DMS114 treated with DMSO at 0.1 percent for 48 hours (cell line): ENCODE data around the gene EIPR1.
"Not testable (repeated sequence)": the region's sequence is repeated elsewhere in the genome, so short reads cannot be mapped to it uniquely, and the experiment has no call there.

ENCODE experiments used
- DNase-seq: peaks from one replicate; lab custom pipeline; 2025; ENCODE audit not compliant: unreplicated experiment; lab: John Stamatoyannopoulos, UW

EIPR1 gene

DNA sequence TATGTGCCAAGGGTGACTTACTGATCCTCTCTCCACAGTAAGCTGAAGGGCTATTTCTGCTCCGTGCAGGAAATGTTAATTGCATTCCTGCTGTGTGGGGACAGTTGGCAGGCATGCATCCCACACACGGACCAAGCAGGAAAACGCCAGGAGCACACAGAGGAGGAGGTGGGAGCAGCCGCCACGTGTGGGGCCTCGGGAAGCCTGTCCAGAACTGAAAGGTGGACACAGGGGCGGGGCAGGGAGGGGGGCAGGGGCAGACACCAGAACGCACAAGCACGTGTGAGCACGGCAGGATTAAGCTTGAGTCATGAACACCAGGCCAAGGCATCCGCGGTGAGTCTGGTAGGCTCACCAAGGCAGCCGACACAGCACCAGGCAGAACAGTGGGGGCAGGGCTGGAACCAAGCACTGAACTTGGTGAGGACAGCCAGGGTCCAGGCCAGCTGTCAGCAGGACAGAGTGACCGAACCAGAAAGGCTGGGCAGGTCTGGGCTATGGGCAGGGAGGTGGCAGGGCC lies 177.1 kb downstream of the EIPR1 start:
- DNase-seq, result no peak

DNA sequence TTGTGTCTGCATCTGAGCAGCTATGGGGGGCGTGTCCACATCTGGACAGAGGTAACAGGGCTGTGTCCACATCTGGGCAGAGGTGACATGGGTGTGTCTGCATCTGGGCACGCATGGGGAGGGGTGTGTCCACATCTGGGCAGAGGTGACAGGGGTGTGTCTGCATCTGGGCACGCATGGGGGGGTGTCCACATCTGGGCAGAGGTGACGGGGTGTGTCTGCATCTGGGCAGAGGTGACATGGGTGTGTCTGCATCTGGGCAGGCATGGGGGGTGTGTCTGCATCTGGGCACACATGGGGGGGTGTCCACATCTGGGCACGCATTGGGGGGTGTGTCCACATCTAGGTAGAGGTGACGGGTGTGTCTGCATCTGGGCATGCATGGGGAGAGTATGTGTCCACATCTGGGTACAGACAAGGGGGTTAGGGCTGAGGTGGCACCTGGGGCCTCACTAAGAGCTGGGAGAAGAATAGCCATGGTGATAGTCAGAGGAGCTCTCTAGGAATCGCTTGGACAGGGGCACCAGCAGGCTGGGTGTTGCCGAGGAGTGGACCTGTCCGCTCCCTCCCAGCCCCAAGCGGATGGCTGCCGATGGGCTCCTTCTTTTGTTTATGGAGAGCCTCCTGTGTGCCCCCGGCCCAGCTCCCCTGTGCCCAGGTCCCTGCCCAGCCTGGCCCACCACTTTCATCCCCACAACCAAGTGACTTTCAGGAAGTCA lies 177.8 kb downstream of the EIPR1 start:
- DNase-seq, result no peak

DNA sequence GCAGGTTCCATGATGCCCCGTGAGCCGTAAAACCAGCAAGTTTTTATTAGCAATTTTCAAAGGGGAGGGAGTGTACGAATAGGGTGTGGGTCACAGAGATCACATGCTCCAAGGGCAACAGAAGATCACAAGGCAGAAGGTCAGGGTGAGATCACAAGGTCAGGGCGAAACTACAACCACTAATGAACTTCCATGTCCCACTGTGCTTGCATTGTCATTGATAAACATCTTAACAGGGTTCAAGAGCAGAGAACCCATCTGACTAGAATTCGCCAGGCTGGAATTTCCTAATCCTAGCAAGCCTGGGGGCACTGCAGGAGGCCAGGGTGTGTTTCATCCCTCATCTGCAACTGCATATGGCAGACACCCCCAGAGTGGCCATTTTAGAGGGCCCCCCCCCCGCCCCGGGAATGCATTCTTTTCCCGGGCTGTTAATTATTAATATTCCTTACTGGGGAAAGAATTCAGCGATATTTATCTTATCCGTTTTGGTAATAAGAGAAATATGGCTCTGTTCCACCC lies 178.9 kb downstream of the EIPR1 start:
- not testable (repeated sequence) for DNase-seq

DNA sequence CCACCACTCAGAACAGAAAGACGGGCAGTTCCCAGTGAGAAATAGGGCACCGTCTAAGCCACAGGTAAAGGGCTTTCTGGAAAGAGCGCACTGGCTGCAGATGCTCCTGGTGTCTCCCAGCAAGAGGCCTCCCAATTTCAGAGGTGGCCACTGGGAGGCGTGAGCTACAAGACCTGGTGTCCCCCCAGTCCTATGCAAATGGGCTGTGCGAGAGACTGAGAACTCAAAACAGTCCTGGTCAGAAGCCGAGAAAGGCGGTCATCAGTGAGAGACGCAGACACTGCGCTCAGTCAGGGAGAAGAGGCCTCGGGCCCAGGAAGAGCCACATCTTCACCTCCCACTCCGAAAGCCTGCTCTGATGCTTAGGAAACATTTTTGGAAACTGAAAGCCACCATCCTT lies 179.5 kb downstream of the EIPR1 start:
- DNase-seq, result no peak

DNA sequence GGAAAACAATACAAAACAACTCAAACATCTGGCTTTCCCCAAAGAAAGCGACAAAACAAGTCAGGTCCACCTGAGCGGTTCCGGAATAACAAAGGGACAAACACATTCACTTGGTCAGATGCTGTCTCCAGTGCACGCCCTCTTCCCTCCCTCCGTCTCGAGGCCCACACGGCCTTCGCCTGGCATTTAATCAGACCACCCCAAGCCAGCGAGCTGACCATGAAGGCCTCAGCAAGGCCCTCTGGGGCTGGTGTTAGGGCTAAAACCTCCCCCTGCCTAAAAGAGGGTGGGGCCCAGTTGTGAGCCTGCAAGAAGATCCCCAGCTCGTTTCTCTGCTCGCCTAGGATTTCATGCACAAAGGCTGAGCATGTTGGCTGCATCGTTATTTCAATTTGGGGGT lies 180.3 kb downstream of the EIPR1 start:
- no peak for DNase-seq

DNA sequence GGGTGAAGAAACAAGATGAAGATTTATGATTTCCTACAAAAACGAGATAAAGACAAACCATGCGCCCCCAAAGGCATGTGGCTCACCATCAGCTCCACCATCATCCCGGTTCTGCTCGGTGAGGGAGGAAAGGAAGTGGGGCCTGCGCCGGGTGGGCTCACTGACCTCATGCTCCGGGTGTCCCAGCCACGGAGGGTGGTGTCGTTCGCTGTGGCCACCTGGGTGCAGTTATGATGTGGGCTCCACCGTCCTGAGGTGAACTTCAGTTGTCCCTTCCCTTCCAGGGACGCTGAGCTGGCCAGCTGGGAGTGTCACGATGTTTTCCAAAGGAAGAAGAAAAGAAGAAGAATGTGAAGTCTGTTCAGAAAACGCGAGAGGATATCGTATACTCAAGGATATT lies 180.9 kb downstream of the EIPR1 start:
- DNase-seq, result no peak

DNA sequence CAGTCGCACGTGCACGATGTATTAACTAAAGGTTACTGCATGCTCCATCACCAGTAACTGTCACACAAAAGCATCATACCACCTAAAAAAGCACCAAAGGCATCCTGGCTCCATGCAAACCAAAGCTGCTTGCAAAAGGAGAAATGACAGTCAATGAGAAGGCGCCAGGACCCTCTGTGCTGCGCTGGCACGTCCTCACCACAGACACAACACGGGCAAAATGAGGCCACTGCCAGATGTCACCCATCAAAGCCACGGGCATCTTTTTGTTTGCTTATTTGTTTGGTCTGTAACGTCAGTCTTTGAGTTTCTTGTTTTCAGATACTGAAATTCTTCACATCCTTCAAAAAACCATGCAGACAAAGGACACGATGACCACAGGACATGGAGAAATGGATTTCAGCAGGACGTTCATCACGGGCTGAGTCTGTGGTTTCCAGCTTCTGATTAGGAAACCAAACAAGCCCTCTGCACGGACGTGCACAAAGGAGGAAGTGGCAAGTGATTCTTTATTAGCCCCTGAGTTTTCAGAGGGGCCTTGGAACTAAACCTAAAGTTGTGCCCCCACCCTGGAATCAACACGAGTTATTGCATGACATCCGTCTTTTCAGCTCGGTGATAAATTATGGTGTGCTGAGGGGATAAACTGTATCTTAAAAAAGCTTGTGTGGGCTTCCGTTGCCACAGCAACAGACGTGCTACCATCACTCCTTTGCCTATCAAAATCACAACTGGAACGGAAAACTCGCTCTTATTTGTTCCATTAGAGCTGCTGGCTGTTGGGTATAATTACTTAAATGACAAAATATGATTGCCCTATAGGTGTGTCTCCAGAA lies 181.8 kb downstream of the EIPR1 start:
- DNase-seq, result no peak

DNA sequence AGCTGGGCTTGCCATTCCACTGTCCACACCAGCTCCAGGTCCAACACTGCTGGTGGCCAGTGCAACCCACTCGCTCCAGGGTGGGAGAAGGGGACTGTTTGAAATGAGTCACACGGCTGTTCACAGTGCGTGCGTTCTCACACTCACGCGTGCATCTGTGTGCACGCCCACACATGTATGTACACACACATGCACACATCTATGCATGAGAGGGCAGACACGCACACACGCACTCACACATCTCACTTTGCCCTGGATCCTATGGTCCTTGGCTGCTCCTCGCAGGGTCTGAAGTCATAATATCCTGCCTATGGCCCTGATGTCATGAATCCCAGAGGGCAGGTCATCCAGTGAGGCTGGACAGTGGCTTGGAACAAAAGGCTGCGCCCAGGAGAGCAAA lies 182.8 kb downstream of the EIPR1 start:
- DNase-seq, result no peak

DNA sequence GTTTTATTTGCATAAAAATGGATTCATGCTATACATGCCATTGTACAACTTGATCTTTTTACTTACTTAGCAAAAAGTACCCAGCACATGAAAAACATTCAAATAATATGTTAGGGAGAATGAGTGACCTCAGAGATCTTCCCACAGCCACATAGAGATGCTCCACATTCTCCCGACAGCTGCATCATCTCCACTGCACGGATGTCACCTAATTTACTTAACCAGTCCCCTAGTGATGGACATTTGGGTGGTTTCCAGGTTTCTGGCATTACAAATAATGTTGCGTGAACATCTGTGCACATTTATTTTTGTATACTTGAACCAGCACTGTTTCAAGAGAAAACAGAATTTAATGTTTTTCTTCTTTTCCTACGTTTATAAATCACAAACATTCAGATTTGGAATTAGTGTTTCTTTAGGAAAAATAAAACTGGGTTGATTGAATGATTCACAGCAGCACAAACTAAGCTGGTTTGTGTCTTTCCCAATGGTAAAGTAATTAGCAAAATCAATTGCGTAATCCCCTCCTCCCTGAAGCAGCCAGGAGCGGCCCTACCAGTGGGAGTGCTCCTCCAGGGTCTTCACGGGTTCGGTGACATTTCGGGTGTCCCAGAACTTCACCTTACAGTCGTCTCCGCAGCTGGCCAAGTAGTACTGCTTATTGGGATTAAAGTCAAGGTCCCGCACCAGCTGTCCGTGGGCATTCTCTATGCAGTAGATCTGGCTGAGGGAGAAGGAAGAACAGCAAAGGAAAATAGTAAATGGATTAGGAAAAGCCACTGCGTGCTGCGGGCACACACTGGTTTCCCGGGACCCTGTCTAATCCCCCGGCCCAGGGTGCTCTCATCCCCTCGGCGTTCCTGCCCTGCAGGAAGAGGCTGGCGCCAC lies 183.9 kb downstream of the EIPR1 start:
- no peak for DNase-seq

DNA sequence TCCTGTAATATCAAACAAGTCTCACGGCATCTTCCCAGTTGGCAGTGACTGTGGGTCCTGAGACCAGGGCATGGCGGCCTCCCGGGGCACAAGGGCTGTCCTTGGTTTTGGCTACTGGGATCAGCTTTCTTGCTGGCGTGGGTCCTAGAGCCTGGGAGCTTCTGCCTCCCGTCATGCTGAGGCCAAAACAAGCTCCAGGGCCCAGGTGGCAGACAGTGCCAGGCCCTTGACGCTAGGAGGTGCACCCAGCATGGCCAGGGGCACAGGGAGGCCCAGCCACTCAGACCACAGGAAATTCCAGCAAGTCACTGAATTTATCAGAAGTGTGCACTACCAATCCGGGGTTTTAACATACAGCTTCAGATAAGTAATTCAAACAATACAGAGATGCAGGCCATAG lies 184.7 kb downstream of the EIPR1 start:
- DNase-seq, result no peak

DNA sequence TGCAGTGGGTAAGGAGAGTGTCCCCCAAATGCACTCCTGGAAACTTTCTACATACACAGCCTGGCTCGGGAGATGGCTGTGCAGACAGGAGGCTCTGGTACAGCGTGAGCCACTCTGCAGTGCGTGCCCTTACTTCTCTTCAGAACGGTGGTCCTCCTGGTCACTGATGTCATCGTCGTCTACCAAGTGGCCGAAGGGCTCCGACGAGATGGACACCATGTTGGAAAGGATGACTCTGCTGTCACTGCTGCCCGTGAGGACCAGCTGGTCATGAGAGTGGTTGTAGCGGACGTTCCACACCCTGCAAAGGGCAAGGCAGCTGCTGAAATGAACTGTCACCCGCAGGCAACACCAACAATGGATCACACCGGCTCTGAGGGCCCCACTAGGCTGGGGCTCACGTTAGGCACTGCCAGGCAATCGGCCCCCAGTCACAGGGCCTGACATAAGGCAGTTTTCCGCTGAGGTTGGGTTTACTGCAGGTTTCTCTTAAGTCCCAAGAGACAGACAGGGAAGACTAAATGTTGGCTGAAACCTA lies 185.3 kb downstream of the EIPR1 start:
- DNase-seq, result no peak

DNA sequence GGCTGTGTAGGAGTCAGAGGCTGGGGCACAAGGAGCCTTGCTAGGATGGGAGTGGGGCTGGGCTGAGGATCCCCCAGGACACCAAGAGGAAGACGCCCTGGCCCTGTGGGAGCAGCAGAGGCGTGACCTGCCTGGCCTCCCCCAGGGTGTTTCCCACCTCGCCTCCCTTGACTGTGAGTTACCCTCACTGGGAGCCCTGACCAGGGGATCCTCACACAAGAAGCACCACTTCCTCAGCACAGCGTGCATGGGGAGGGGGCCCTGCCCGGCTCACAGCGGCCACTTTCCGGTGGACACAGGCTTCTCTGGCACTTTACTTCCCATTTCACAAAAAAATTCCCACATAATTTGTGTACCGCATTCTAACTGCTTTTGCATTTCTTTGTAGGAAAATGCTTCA lies 187.7 kb downstream of the EIPR1 start:
- DNase-seq, result no peak

DNA sequence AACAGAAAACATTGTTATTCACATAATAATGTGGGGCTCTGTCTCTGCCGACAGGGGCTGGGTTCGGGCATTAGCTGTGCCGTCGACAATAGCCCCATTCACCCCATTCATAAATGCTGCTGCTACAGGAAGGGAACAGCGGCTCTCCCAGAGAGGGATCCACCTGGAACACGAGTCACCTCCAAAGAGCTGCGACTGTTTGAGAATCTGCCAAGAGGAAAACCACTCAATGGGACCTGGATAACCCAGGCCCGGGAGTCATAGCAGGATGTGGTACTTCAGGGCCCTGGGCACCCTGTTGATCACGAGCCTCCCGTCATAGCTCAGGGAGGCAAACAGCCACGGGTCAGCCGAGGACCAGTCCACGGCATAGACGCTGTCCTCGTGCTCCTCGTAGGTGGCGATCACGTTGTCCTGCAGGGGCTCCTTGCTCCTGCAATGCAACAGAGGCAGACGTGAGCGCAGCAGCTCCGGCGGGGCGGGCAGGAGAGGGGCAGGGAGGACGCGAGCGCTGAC lies 188.5 kb downstream of the EIPR1 start:
- DNase-seq, result no peak

DNA sequence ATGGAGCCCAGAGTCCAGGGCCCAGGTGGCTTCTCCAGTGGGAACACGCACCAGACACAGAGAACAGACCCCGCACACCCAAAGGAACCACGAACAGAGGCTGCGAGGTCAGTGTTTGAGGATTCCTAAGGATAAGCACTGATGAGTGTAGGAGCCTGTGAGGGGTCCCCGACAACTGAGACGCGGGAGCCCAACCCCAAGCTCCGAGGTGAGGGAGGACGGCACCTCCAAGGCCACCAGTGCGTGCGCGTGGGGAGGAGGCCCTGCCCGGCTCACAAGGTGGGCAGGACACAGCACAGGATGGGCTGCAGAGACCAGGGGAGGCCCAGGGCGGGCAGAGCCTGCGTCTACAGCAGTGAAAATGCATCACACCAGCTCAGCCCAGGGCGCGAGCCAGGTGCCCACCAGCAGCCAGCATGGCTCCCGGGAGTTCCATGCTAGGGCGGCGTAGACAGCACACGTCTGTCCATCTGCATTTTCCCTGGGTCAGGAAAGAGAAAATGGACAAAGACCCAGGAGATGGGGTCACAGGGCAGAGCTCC lies 189.1 kb downstream of the EIPR1 start:
- no peak for DNase-seq

DNA sequence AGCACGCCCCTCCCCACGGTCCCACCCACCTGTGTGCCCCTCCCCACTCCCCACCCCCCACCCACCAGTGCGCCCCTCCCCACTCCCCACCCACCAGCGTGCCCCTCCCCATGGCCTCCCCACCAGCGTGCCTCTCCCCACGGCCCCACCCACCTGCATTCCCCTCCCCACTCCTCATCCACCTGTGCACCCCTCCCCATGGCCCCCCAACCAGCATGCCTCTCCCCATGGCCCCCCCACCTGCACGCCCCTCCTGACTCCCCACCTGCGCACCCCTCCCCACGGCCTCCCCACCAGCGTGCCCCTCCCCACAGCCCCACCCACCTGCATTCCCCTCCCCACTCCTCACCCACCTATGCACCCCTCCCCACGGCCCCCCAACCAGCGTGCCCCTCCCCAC lies 190.2 kb downstream of the EIPR1 start:
- no peak for DNase-seq

DNA sequence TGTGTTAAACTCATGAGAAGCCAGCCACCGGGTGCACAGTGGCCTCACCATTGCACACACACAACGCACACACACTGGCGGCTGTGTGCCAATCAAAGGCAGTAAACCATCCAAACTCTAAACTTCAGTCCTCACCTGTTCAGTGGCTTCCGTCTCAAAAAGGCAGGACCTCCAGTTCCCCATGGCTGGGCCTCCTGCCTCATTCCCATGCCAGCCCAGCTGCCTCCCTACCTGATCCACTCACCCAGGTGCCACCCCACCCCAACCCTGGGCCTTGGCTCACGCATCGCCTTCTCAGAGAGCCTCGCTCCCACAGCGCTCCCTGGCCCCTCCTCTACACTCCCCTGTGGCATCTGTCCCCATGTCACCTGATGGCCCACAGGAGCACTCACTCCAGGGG lies 190.9 kb downstream of the EIPR1 start:
- no peak for DNase-seq

DNA sequence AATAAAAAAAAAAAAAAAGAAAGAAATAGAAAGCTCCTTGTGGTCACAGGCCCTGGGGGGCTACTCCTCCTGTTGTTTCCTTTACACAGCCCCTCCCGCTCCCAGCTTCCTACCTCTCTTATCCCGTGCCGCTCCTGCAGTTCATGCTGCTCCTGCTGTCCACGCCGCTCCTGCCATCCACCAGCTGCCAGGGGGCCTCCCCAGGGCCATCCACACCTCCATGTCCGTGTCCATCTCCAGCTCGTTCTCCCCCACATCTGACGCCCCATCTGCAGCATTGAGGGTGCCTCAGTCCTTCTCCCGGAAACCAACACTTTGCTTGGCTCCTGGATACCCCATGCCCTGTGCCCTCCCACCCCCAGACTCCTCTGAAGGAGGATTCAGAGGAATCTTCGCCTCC lies 191.7 kb downstream of the EIPR1 start:
- no peak for DNase-seq

DNA sequence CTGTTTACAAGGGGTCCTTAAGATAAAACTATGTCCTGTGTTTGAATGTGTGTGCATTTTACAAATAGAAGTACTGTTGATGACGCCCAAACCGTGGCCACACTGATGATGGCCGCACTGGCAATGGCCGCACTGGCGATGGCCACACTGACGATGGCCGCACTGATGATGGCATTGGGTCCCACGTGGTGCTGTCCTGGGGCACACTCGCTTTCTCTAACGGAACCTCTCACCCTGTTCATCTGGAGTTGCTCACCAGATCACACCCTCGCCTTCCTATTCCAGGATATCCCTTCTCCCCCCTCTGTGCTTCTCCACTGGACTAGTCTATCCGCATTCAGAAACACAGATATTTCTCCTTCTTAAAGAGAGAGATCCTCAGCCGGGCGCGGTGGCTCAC lies 192.4 kb downstream of the EIPR1 start:
- DNase-seq, result no peak

DNA sequence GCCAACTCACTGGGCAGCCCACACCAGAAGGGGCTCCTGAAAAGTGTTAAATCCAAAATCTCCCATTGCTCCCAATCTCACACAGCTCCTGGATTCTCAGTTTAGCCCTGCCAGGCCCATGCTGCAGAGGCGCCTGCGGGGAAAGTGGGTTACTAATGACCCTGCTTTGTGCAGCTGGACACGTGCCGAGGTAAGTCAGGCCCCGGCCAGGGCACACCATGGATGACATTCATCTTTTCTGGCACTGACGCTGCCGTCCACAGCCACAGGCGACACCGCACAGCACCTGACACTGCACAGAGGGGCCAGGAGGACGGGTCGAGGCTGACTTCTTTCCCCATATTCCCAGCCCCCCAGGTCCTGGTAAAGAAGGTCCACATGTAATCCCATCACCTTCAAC lies 193.5 kb downstream of the EIPR1 start:
- no peak for DNase-seq

DNA sequence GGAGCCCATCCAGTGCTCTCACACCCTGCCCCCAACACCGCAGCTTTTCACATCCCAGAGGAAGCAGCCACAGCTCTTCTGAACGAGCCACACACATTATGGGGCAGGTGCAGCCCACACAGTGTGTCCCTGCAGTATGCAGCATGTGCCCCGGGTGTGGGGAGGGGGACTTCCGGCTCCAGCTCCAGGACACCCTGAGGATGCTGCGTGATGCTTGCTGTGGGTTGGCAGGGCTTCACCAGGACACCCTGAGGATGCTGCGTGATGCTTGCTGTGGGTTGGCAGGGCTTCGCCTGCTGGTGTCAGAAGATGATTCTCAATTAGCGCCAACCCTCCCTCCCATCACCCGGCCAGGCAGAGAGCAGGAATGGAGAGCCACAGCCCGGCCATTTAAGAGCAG lies 193.9 kb downstream of the EIPR1 start:
- DNase-seq, result no peak
